PC-3 (cell line): ENCODE measurements around the gene GAMT.

Source experiments
- EZH2phosphoT487 ChIP-seq: fragments of 300-600 bp; sonication (generic); IDR thresholded peaks from 2 replicates; pipeline ENCODE4 v1.6.1; 2018; ENCODE audit warnings: mild to moderate bottlenecking, antibody characterized with exemption, low read length, borderline replicate concordance
- TF ChIP-seq, protein P1 (sequence below): fragments of 300-600 bp; sonication (generic); conservative IDR thresholded peaks from 2 replicates; pipeline ENCODE4 v1.5.1; 2017; ENCODE audit warnings: antibody characterized with exemption, low read depth, mild to moderate bottlenecking, low read length

GRCh38 chr19:1421958-1422305 is 20.6 kb upstream of the GAMT start:
- TF ChIP-seq EZH2phosphoT487 = no peak
- TF ChIP-seq, protein P1, sequence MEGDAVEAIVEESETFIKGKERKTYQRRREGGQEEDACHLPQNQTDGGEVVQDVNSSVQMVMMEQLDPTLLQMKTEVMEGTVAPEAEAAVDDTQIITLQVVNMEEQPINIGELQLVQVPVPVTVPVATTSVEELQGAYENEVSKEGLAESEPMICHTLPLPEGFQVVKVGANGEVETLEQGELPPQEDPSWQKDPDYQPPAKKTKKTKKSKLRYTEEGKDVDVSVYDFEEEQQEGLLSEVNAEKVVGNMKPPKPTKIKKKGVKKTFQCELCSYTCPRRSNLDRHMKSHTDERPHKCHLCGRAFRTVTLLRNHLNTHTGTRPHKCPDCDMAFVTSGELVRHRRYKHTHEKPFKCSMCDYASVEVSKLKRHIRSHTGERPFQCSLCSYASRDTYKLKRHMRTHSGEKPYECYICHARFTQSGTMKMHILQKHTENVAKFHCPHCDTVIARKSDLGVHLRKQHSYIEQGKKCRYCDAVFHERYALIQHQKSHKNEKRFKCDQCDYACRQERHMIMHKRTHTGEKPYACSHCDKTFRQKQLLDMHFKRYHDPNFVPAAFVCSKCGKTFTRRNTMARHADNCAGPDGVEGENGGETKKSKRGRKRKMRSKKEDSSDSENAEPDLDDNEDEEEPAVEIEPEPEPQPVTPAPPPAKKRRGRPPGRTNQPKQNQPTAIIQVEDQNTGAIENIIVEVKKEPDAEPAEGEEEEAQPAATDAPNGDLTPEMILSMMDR = no peak
